GM18951 (cell line): ENCODE results near the gene NSUN3.
"Not testable (repeated sequence)": the region's sequence is repeated elsewhere in the genome, so short reads cannot be mapped to it uniquely, and the experiment has no call there.

Source experiments
- POLR2A ChIP-seq: IDR thresholded peaks from 4 replicates; pipeline ENCODE4 v1.6.1; 2011; ENCODE audit warnings: mild to moderate bottlenecking; ENCODE audit not compliant: insufficient read length, insufficient read depth; ENCODE audit errors: extremely low read depth
- in situ Hi-C: fragments of 300-500 bp; cut with MboI; formaldehyde crosslinking; loops from one replicate; pipeline ENCODE4 v1.12.0; 2022; ENCODE audit warnings: low sequenced_read_pairs, mixed read lengths, inconsistent platforms; ENCODE audit not compliant: unreplicated experiment

NSUN3 gene

DNA sequence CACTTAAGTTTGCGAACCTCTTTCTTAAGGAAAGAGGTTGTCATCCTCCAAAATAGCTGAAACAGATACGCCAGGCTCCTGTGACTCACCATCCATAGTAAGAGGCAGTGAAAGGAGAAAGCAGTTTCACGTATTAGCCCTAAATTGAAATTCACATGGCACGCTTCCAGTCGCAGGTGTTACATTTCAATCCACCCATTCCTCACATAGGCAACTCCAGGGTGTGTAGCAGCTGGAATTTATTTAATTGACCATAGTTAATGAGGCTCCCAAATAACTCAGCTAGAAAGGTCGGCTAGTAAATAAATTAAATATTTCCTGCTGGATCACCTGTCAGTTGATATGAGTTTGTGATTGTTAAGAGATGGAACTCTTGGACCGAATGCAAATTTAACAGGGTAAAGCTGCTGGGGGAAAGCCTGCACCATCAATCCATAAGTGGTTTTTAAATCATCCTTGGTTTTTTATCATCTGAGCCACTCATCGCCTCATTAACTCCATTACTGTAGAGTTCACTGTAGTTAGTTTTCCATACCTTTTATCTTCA lies 19.6 kb downstream of the NSUN3 start:
- TF ChIP-seq POLR2A, result no peak
- in situ Hi-C loops, result no loop called here

DNA sequence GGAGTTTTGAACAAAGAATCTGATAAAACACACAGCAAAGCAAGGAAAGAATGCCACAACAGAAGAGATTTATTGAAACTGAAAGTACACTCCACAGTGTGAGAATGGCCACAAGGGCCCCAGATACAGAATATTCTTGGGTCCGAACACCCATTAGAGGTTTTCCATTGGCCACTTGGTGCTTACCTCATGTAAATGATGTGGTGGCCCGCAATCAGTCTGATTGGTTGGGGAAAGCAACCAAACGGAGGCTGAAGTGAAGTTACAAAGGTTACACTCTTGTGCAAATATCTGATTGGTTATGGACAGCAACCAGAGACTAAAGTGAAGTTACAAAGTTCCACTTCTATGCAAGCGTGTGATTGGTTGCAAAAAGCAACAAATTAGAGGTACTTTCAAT lies 20.4 kb downstream of the NSUN3 start:
- in situ Hi-C loops, result no loop called here
- no peak for TF ChIP-seq POLR2A

DNA sequence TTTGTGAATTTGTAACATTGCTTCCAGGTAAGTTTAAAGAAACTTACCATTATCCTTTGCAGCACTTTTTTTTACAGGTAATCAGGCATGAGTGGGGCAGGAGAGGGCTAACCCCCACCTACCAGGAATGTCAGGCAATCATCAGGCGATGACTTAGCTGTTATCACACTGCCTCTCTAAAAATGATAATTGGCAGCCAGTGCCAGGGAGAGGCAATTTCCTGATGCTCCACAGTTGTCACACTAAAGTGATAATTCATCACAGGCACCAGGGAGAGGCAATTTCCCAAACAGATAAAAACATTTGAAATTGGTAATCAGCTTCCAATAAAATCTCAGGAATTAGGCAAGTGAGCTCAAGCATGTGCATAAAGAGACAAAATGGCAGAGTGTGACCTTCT lies 26.3 kb downstream of the NSUN3 start:
- in situ Hi-C loops, result no loop called here
- TF ChIP-seq POLR2A, result no peak

DNA sequence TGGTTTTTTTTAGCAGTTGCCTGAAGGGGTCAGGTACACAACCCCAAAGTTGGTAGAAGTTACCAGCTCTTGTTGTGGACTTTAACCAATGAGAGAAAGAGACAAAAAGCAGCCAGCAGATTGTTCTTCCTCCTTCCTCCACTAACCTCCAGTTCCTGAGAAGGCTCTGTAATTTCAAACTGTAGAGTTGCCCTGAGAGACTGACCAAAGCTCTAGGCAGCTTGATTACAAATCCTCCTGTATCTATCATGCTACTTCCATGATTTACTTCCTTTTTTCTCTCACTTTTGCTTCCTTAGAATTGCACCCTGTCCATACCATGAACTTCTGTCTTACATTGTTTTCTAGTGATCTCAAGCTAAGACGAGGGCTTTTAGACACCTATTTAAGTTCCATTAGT lies 29.2 kb downstream of the NSUN3 start:
- no peak for TF ChIP-seq POLR2A

DNA sequence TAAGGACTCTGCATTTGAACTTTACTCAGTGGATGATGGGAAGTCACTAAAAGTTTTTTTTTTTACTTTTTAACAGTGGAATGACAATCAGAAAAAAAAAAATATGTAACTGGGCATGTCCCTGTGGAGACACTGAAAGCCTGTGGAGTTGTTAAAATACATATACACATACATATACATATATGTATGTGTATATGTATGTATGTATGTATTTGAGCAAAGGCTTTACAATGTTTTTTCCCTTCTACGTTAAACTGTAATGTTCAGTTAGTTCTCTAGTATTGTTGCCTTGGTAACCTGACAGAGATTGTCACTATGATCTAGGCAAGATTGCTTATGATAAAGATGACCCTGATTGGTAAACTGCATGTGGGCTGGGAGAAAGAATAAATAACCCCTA lies 30.3 kb downstream of the NSUN3 start:
- TF ChIP-seq POLR2A, result no peak
- in situ Hi-C loops, result no loop called here

More for the DNA sequence above, 29.2 kb downstream of the NSUN3 start:
- in situ Hi-C loops, result no loop called here

DNA sequence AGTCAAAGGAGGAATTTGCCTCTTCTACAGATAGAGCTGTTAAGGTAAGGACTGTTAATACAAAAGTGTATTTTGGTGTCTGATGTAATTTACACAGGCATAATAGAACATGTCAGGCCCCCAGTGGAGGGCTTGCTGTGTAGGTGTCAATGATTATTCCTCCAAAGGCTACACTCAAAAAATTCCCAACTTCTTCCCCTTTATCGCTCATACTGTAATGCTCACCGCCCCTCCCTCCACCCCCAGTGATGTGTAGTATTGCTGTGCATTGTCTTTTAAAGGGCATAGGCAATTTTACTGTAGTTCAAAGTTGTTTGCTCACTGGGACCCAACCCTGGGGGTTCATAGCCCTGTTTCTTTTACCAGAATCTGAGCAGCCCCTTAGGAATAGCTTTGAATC lies 32.2 kb downstream of the NSUN3 start:
- no peak for TF ChIP-seq POLR2A
- in situ Hi-C loops, result no loop called here

DNA sequence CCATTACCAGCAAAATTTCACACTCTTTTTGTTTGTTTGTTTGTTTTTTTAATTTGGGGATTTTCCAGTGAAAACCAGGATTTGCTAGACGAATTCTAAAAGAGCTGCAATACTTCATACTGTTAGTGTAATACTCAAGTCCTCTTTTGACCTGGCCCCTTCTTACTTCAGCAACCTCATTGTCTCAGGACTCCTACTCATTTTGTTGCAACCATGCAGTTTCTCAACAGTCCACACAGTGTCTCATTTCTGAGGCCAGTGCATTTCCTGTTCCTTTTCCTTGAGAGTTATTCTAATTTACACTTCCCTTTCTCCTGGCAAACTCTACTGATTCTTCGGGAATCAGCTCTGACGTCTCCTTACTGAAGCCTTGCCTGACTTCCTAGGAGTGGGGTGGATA lies 35.6 kb downstream of the NSUN3 start:
- no peak for TF ChIP-seq POLR2A
- in situ Hi-C loops, result no loop called here

DNA sequence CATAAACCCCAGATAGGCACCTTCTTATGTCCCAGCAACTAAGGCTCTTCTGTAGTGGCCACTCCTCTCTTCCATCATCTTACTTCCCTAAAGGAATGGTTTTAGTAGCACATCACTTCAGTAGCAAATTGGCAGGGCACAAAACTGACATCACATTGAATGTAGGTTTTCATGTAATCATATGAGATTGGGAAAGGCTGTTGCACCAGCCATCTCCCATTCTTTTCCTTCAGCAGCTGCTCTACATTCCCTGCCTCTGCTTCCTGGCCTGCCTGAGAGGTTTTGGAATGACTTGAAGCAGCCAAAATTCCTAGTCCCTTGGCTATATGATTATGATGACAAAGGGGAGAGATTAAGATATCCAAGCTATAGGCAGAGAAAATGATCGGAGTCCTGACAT lies 36.5 kb downstream of the NSUN3 start:
- TF ChIP-seq POLR2A, result no peak
- in situ Hi-C loops, result no loop called here

DNA sequence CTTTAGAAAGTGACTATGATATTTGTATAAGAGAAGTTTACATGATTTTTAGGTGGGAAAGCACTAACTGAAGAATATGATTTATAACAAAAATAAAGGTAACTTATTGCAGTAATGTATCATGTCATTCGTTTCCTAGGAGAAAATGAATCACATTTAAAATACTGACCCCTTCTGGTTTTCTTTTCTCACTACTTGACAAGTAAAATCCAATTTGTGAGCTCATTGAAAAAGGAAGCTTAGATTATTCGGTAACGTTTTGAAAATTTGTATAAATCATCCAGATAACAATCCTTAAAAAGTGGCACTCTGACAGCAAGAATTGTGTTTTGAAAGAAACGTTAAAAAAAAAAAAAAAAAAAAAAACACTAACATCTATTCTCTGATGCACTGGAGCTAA lies 39.0 kb downstream of the NSUN3 start:
- no peak for TF ChIP-seq POLR2A
- in situ Hi-C loops, result no loop called here

DNA sequence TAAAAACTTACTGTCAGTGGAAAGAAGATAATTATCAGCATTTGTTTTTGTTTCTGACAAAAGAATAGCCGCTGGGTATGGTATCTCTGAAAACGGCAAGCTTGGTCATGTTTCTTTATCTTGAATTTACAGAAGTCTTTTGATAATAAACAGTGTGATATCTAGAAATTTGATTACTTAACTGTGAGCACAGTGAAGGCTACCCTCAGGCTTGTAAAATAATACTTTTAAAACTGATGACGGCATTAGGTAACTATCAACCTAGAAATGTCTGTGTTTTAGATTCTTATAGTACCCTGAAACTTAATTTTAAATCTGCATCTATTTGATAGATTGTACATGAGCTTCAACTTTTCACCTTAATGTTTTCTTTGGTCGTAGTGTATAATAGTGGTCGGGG lies 43.4 kb downstream of the NSUN3 start:
- in situ Hi-C loops, result no loop called here
- TF ChIP-seq POLR2A, result no peak

DNA sequence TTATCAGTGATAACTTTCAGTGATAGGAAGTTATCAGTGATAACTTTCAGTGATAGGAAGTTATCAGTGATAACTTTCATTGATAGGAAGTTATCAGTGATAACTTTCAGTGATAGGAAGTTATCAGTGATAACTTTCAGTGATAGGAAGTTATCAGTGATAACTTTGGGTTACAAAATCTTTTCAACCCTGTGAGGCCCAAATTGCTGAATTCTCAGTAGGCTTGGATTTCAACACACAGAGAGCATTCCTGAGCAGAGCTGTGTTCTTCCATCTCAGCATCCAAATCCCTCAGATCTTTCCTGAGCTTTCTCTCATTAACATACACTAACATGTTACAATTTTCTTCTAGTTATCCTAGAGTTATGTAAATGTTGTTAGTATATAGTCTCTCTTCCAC lies 47.4 kb downstream of the NSUN3 start:
- in situ Hi-C loops, result not testable (repeated sequence)

DNA sequence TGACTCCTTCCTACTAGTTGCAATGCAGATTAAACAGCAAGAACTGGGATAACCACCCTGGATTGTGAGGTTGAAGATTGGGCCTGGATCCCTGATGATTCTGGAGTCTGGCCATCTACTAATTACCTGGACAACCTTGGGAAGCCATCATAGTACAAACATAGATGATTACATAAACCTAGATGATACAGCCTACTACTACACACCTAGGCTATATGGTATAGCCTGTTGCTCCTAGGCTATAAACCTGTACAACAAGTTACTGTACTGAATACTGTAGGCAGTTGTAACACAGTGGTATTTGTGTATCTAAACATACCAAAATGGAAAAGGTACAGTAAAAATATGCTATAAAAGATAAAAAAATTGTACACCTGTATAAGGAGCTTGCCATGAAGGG lies 48.0 kb downstream of the NSUN3 start:
- in situ Hi-C loops, result no loop called here
- no peak for TF ChIP-seq POLR2A

DNA sequence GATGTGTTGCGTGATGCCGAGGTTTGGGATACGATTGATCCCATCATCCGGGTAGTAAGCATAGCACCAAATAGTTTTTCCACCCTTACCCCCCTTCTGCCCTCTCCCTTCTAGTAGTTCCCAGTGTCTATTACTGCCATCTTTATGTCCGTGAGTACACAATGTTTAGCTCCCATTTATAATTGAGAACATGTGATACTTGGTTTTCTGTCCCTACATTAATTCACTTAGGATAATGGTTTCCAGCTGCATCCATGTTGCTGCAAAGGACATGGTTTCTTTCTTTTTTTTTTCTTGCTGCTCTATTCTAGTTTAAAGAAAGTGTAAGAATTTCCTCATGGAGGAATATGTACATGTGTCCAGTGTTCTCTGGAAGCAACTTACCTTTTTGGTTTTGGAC lies 51.8 kb downstream of the NSUN3 start:
- in situ Hi-C loops, result no loop called here
- no peak for TF ChIP-seq POLR2A

DNA sequence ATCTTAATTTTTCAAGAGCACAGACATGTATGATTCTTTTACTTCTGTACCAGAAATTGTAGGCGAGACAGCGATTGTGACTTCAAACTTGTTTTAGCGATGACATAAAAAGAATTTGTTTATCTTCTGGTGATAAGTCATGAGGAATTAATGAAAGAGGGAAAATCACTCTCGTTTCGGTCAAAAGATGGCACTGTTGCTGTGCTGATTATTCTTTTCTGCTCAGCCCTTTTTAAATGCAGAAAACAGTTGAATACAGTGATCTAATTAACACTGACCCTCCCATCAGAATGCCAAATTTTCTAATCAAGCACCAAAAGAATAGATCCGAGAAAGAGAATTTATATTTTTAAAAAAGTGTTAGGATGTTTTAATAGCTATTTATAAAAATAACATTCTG lies 52.6 kb downstream of the NSUN3 start:
- in situ Hi-C loops, result no loop called here
- no peak for TF ChIP-seq POLR2A

DNA sequence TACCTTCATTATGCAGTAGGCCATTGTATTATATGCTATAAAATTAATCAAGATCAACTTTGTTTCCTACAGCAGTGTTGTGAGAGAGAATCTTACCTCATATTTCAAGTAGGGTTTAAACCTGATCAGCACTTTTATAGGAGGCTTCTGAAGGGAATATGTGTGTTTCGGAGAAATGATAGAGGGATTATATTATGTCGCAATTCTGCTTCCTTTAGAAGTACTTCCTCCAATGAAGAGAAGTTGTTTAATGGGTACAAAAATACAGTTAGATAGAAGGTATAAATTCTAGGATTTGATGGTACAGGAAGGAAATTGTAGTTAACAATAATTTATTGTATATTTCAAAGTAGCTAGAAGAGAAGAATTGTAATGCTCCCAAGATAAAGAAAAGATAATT lies 54.9 kb downstream of the NSUN3 start:
- in situ Hi-C loops, result no loop called here
- TF ChIP-seq POLR2A, result no peak
